ENCODE results near the gene HK1. TPM values are rescaled to one million over a fixed set of nuclear protein-coding genes. Genes with fewer than 3 reads are reported as not detected.

Gene HK1
- total RNA-seq, 2 donors from 2014 or later = 38.0 to 78.8 TPM

DNA sequence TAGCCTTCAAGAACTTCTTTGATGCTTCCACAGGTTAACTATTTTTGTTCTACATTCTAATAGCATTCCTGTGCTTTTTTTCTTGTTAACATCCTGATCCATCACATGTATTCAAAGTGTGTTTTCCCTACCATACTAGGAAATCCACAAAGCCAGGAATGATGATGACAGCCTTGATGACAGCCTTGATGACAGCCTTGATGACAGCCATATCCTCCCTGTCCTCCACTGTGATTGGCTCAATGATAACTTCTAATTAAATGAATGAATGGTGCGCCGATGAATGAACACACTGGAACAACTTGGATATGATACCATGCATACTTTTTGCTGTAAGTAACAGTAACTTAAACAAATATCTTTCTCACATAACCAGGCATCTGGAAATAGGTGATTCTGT lies 146.7 kb downstream of the HK1 start:
- H3K36me3 Mint-ChIP-seq (ENCODE audit: low read depth) = no peaks in the 10 kb centered on the region
- WGBS, 2 experiments (ENCODE audit: insufficient coverage in 1 of 2, insufficient read length in 1 of 2) = 100% methylated on average over 2 of the region's 2 CpGs; no CpG with 5 or more reads in 1 of the 2 experiments
- H3K9me3 Mint-ChIP-seq = no peaks in the 10 kb centered on the region
- no peaks in the 10 kb centered on the region for H3K4me1 ChIP-seq (ENCODE audit: control insufficient read depth, insufficient read depth, low read length)
- H3K27me3 Mint-ChIP-seq (ENCODE audit: insufficient read depth) = peaks cover 10% of the 10 kb centered on the region
- H3K9ac ChIP-seq (ENCODE audit: extremely low read depth, low read length, poor library complexity, severe bottlenecking) = no peak overlapping the region
- TF ChIP-seq, protein P1, sequence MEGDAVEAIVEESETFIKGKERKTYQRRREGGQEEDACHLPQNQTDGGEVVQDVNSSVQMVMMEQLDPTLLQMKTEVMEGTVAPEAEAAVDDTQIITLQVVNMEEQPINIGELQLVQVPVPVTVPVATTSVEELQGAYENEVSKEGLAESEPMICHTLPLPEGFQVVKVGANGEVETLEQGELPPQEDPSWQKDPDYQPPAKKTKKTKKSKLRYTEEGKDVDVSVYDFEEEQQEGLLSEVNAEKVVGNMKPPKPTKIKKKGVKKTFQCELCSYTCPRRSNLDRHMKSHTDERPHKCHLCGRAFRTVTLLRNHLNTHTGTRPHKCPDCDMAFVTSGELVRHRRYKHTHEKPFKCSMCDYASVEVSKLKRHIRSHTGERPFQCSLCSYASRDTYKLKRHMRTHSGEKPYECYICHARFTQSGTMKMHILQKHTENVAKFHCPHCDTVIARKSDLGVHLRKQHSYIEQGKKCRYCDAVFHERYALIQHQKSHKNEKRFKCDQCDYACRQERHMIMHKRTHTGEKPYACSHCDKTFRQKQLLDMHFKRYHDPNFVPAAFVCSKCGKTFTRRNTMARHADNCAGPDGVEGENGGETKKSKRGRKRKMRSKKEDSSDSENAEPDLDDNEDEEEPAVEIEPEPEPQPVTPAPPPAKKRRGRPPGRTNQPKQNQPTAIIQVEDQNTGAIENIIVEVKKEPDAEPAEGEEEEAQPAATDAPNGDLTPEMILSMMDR (conservative IDR thresholded peaks at IDR 0.05) = no peak
- no peaks in the 10 kb centered on the region for H3K27me3 ChIP-seq (ENCODE audit: control insufficient read depth, insufficient read depth, low read length, poor library complexity, severe bottlenecking)
- H3K36me3 ChIP-seq (ENCODE audit: control insufficient read depth, insufficient read depth, low read length) = no peaks in the 10 kb centered on the region
- H3K27ac Mint-ChIP-seq = no peak overlapping the region
- no peak overlapping the region for H3K4me3 Mint-ChIP-seq
- no peak overlapping the region for H3K27ac ChIP-seq (ENCODE audit: low read depth, low read length)
- no peaks in the 10 kb centered on the region for H3K9me3 ChIP-seq (ENCODE audit: control insufficient read depth, low read length)
- no peak for DNase-seq
- no peak overlapping the region for H3K4me3 ChIP-seq (ENCODE audit: low read length)
- no peaks in the 10 kb centered on the region for H3K4me1 Mint-ChIP-seq

DNA sequence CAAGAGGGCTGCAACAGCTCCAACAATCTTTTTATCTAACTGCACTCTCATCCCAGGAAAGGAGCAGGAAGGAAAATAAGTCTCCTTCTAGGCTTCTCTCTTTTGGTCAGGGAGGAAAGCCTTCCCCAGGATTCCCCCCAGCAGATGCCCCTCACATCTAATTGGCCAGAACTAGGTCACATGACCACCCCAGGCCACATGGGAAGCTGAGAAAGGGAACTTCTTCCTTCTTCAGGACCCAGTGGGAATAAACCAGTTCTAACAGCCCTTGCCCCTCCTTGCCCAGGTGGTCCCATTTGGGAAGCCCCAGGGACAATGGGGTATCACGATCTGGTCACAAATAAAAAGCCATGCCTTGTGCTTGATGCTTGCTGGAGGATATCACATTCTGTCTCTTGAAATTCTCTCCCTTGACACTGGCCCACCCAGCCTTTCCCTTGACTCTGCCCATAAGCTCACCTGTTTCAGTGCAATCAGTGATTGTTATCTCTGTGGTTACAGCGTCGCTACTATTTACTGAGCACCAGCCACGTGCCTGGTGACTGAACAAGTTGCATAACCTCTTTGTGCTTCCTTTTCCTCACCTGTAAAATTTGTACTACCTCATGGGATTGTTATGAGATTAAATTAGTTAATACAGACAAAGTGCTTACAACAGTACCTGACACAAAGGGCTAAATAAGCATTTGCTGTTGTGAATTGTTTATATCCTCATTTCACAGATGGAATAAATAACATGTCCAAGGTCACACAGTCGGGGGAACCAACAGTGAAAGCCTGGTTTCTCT lies 147.4 kb downstream of the HK1 start:
- H3K4me1 ChIP-seq (ENCODE audit: control insufficient read depth, insufficient read depth, low read length) = no peaks in the 10 kb centered on the region
- no peak overlapping the region for H3K27ac ChIP-seq (ENCODE audit: low read depth, low read length)
- no peak for DNase-seq
- WGBS, 2 experiments (ENCODE audit: insufficient coverage in 1 of 2, insufficient read length in 1 of 2) = 69 to 80% methylated on average over 5 of the region's 5 CpGs
- H3K9me3 ChIP-seq (ENCODE audit: control insufficient read depth, low read length) = no peaks in the 10 kb centered on the region
- Mint-ChIP-seq H3K36me3 (ENCODE audit: low read depth) (no peaks in the 10 kb centered on the region), H3K4me3 (no peak overlapping the region), H3K4me1 (no peaks in the 10 kb centered on the region), H3K27ac (no peak overlapping the region), H3K9me3 (no peaks in the 10 kb centered on the region), H3K27me3 (ENCODE audit: insufficient read depth) (peaks cover 10% of the 10 kb centered on the region)
- H3K36me3 ChIP-seq (ENCODE audit: control insufficient read depth, insufficient read depth, low read length) = no peaks in the 10 kb centered on the region
- TF ChIP-seq, protein P1 (conservative IDR thresholded peaks at IDR 0.05) = no peak
- H3K27me3 ChIP-seq (ENCODE audit: control insufficient read depth, insufficient read depth, low read length, poor library complexity, severe bottlenecking) = no peaks in the 10 kb centered on the region
- no peak overlapping the region for H3K4me3 ChIP-seq (ENCODE audit: low read length)
- no peak overlapping the region for H3K9ac ChIP-seq (ENCODE audit: extremely low read depth, low read length, poor library complexity, severe bottlenecking)

DNA sequence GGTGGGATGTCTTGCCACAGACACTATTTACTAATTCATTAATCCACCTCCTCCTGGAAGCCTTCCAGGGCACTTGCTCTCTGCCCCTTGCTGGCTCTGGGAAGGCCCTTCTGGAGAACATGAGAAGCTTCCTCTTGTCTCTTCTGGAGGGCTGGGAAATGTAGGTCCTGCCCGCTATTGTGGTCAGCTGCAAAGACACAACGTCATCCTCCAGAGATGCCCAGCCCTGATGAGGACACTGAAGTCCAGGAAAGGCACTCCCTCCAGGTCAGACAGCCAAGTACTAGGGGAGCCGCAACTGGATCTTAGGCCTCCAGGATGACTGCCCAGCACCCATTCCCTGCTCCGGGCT lies 148.1 kb downstream of the HK1 start:
- H3K9ac ChIP-seq (ENCODE audit: extremely low read depth, low read length, poor library complexity, severe bottlenecking) = no peak overlapping the region
- 87 to 93% methylated on average over 4 of the region's 4 CpGs for WGBS, 2 experiments (ENCODE audit: insufficient coverage in 1 of 2, insufficient read length in 1 of 2)
- H3K27me3 Mint-ChIP-seq (ENCODE audit: insufficient read depth) = peaks cover 10% of the 10 kb centered on the region

More for the DNA sequence above, 148.1 kb downstream of the HK1 start:
- no peak overlapping the region for H3K27ac ChIP-seq (ENCODE audit: low read depth, low read length)
- no peaks in the 10 kb centered on the region for H3K36me3 ChIP-seq (ENCODE audit: control insufficient read depth, insufficient read depth, low read length)
- H3K9me3 ChIP-seq (ENCODE audit: control insufficient read depth, low read length) = no peaks in the 10 kb centered on the region
- H3K9me3 Mint-ChIP-seq = no peaks in the 10 kb centered on the region
- DNase-seq = no peak
- no peaks in the 10 kb centered on the region for H3K4me1 Mint-ChIP-seq
- TF ChIP-seq, protein P1 (conservative IDR thresholded peaks at IDR 0.05) = no peak
- no peak overlapping the region for H3K4me3 Mint-ChIP-seq
- no peaks in the 10 kb centered on the region for H3K27me3 ChIP-seq (ENCODE audit: control insufficient read depth, insufficient read depth, low read length, poor library complexity, severe bottlenecking)
- no peak overlapping the region for H3K4me3 ChIP-seq (ENCODE audit: low read length)
- H3K36me3 Mint-ChIP-seq (ENCODE audit: low read depth) = no peaks in the 10 kb centered on the region
- H3K27ac Mint-ChIP-seq = no peak overlapping the region
- H3K4me1 ChIP-seq (ENCODE audit: control insufficient read depth, insufficient read depth, low read length) = no peaks in the 10 kb centered on the region
